GM21737 (cell line): ENCODE measurements around the gene LRRC7.

Experiments used
- ATAC-seq: cut with Tn5 transposase; IDR thresholded peaks from one replicate; pipeline ENCODE4 v1.9.1; 2021; ENCODE audit warnings: mild to moderate bottlenecking, moderate library complexity; ENCODE audit not compliant: unreplicated experiment

LRRC7 gene

GRCh38 chr1:69765951-69766350 lies 198.2 kb downstream of the LRRC7 start:
- ATAC-seq = no peak

GRCh38 chr1:69766431-69767180 lies 198.9 kb downstream of the LRRC7 start:
- no peak for ATAC-seq

GRCh38 chr1:69776555-69776954 lies 208.8 kb downstream of the LRRC7 start:
- no peak for ATAC-seq

GRCh38 chr1:69777423-69777822 lies 209.7 kb downstream of the LRRC7 start:
- ATAC-seq = no peak

GRCh38 chr1:69777971-69778370 lies 210.2 kb downstream of the LRRC7 start:
- no peak for ATAC-seq

- ATAC-seq = no peak
Measured at GRCh38 chr1:69787151-69787550, 219.4 kb downstream of the LRRC7 start.

GRCh38 chr1:69791311-69791710 lies 223.6 kb downstream of the LRRC7 start:
- no peak for ATAC-seq

GRCh38 chr1:69794831-69795230 lies 227.1 kb downstream of the LRRC7 start:
- ATAC-seq = no peak

- ATAC-seq = no peak
Measured at GRCh38 chr1:69814926-69815325, 247.2 kb downstream of the LRRC7 start.

GRCh38 chr1:69824932-69825331 lies 257.2 kb downstream of the LRRC7 start:
- ATAC-seq = no peak

GRCh38 chr1:69827732-69828131 lies 260.0 kb downstream of the LRRC7 start:
- ATAC-seq = no peak

GRCh38 chr1:69833536-69833935 lies 265.8 kb downstream of the LRRC7 start:
- ATAC-seq = no peak

- no peak for ATAC-seq
Measured at GRCh38 chr1:69834336-69834735, 266.6 kb downstream of the LRRC7 start.

GRCh38 chr1:69835955-69836354 lies 268.2 kb downstream of the LRRC7 start:
- ATAC-seq = no peak

GRCh38 chr1:69836971-69837636 lies 269.4 kb downstream of the LRRC7 start:
- ATAC-seq = no peak

- ATAC-seq = no peak
Measured at GRCh38 chr1:69842326-69842725, 274.6 kb downstream of the LRRC7 start.

GRCh38 chr1:69845655-69846054 lies 277.9 kb downstream of the LRRC7 start:
- ATAC-seq = no peak

GRCh38 chr1:69846267-69846666 lies 278.5 kb downstream of the LRRC7 start:
- ATAC-seq = no peak

- ATAC-seq = no peak
Measured at GRCh38 chr1:69847670-69848069, 279.9 kb downstream of the LRRC7 start.

- ATAC-seq = no peak
Measured at GRCh38 chr1:69852151-69852550, 284.4 kb downstream of the LRRC7 start.

GRCh38 chr1:69852706-69853105 lies 285.0 kb downstream of the LRRC7 start:
- no peak for ATAC-seq

GRCh38 chr1:69858534-69858933 lies 290.8 kb downstream of the LRRC7 start:
- ATAC-seq = no peak

GRCh38 chr1:69861641-69862040 lies 293.9 kb downstream of the LRRC7 start:
- no peak for ATAC-seq
